Left ventricle myocardium inferior (tissue), 1 donor: Measurements from ENCODE around the gene TGFB1I1. TPM values are rescaled to one million over a fixed set of nuclear protein-coding genes. Genes with fewer than 3 reads are reported as not detected.
A peak's percentile ranks its signal among the peaks of the same experiment; 100 is the strongest.

Experiments used
- DNase-seq: peaks from one replicate; pipeline ENCODE4 v3.0.0-alpha.2; 2020
- H3K27ac ChIP-seq: fragments of 200-600 bp; replicated peaks from 2 replicates; pipeline ENCODE4 v1.8.0; 2021
- H3K27me3 ChIP-seq: fragments of 200-600 bp; 2 replicates; pipeline ENCODE4 v1.8.0; 2021; ENCODE audit warnings: low read depth
- H3K36me3 ChIP-seq: fragments of 200-600 bp; 2 replicates; pipeline ENCODE4 v1.8.0; 2021
- H3K4me1 ChIP-seq: fragments of 200-600 bp; 2 replicates; pipeline ENCODE4 v1.8.0; 2021
- H3K4me3 ChIP-seq: fragments of 200-600 bp; 2 replicates; pipeline ENCODE4 v1.8.0; 2021; ENCODE audit warnings: mild to moderate bottlenecking, moderate library complexity
- H3K9me3 ChIP-seq: fragments of 200-600 bp; replicated peaks from 2 replicates; pipeline ENCODE4 v1.8.0; 2021
- intact Hi-C: fragments of 100-400 bp; cut with micrococcal nuclease; formaldehyde crosslinking; loops from one replicate; pipeline ENCODE4 v1.11.0; 2022
- total RNA-seq: library from RNA; stranded (reverse); fragmentation: NEBNext Ultra II Directional; extraction: Animal tissue kit (Norgen Biotek cat#: 25700); gene quantifications from one replicate; pipeline ENCODE4 v1.2.1, GENCODE V29; 2021
- TF ChIP-seq, protein P1 (sequence below): fragments of 200-600 bp; IDR thresholded peaks from 2 replicates; pipeline ENCODE4 v1.8.0; 2021; ENCODE audit warnings: antibody characterized with exemption, mild to moderate bottlenecking, borderline replicate concordance
- donor health status: DM: no; HTN: yes; CAD: no; lungs with severe emphysema.

TGFB1I1 gene
- total RNA-seq, 1 donor from 2014 or later: 15.6 TPM

DNA sequence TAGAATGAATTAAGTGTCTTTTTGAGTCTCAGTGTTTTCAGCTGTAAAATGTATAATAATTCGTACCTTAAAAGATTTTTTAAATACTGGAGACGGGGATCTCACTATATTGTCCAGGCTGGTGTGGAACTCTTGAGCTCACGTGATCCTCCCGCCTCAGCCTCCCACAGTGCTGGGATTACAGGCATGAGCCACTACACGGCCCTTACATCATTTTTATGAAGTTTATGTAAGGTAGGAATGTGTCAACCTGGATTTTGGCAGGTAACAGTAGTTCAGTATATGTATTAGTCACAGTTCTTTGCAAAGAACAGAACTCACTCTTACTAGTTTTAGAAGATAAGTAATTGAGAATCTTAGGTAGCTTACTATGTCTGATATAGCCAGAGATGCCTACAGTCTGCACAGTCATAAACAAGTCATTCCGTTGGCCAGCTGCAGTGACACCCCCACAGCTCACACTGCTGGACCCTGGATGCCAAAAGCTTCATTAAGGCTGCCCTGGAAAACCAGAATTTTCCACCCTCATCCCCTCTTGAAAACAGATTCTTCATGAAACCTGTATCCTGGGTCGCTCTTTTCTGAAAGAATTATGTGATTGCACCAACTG, 43.2 kb upstream of the TGFB1I1 start:
- peaks cover 9% of the 10 kb centered on the region for H3K27me3 ChIP-seq
- no peak for DNase-seq
- no peaks in the 10 kb centered on the region for H3K9me3 ChIP-seq
- intact Hi-C loops: no loop called here
- TF ChIP-seq, protein P1, sequence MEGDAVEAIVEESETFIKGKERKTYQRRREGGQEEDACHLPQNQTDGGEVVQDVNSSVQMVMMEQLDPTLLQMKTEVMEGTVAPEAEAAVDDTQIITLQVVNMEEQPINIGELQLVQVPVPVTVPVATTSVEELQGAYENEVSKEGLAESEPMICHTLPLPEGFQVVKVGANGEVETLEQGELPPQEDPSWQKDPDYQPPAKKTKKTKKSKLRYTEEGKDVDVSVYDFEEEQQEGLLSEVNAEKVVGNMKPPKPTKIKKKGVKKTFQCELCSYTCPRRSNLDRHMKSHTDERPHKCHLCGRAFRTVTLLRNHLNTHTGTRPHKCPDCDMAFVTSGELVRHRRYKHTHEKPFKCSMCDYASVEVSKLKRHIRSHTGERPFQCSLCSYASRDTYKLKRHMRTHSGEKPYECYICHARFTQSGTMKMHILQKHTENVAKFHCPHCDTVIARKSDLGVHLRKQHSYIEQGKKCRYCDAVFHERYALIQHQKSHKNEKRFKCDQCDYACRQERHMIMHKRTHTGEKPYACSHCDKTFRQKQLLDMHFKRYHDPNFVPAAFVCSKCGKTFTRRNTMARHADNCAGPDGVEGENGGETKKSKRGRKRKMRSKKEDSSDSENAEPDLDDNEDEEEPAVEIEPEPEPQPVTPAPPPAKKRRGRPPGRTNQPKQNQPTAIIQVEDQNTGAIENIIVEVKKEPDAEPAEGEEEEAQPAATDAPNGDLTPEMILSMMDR: no peak
- H3K27ac ChIP-seq: peak overlapping the region; percentile 97
- peaks cover 18% of the 10 kb centered on the region for H3K36me3 ChIP-seq
- H3K4me3 ChIP-seq: peak overlapping the region; percentile 73
- H3K4me1 ChIP-seq: peaks cover 55% of the 10 kb centered on the region

DNA sequence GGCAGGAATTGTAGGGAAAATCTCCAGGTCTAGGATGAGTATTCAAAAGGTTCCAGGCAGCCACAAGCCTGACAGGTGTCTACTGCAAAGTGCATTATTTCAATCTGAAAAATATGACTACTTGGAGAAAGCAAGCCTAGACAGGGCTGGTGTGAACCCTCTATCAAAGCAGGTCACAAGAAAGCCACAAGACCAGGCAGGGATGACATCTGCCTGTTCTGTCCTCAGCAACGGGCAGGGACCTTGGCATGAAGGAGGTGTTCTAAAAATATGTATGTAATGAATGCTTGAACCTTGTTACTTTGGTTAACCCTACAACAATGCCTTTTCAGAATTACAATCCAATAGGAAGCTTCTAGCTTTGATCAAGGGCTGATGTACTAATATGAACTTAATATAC, 42.6 kb upstream of the TGFB1I1 start:
- no peak for DNase-seq
- peaks cover 9% of the 10 kb centered on the region for H3K27me3 ChIP-seq
- peak overlapping the region; percentile 73 for H3K4me3 ChIP-seq
- intact Hi-C loops: no loop called here
- H3K4me1 ChIP-seq: peaks cover 55% of the 10 kb centered on the region
- H3K9me3 ChIP-seq: no peaks in the 10 kb centered on the region
- H3K27ac ChIP-seq: peak overlapping the region; percentile 97
- TF ChIP-seq, protein P1: no peak
- peaks cover 18% of the 10 kb centered on the region for H3K36me3 ChIP-seq

DNA sequence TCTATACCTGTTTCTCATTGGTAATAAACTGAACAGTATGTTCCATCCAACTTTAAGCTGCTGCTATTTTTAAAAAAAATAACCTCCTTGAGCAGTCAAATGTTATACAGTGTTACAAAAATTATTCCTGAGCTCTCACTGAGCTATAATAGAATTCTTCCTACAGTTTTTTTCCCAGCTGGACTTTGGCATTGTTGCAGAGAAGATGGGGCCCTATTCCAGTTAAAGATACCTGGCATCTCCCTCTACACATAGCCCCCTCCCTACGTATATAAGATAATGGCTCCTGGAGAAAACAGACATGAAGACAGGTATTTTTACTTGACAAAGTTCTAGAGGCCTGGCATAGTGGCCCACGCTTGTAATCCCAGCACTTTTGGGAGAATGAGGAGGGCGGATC, 42.2 kb upstream of the TGFB1I1 start:
- H3K4me1 ChIP-seq: peaks cover 55% of the 10 kb centered on the region
- TF ChIP-seq, protein P1: no peak
- intact Hi-C loops: no loop called here
- H3K36me3 ChIP-seq: peaks cover 18% of the 10 kb centered on the region
- H3K4me3 ChIP-seq: peak overlapping the region; percentile 14
- H3K27ac ChIP-seq: peak overlapping the region; percentile 97
- H3K27me3 ChIP-seq: peaks cover 6% of the 10 kb centered on the region
- no peaks in the 10 kb centered on the region for H3K9me3 ChIP-seq
- DNase-seq: no peak

DNA sequence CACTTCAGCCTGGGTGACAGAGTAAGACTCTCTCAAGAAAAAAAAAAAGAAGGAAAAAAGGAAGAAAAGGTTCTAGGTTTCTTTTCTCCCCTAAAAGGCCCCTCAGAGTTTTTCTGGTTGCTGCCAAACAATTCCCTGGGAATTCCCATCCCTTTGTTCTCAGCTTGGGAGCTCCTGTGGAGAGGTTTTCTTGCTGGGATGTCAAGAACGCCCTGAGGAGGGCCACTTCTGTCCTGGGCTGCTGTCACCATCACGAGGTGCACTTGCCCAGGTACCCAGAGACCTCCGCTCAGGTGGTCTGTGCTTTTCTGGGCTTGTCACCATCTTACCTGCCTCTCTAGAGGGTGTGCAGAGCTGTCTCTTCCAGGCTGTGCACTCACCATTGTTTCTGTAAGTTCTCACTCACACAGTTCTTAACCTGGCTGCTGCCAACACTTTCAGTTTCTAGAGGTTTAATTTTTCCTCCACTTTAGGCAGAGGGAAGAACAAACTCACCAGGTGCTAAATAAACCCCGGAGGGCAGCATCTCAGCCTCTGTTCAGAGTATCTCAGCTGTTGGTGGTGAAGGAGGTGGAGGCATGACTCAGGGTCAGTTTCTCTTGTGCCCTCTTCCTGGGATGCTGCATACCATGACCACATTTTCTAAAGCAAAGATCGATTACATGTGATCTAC, 41.4 kb upstream of the TGFB1I1 start:
- peak overlapping the region; percentile 97 for H3K27ac ChIP-seq
- H3K27me3 ChIP-seq: peaks cover 5% of the 10 kb centered on the region
- H3K4me3 ChIP-seq: peak overlapping the region; percentile 14
- no peak for DNase-seq
- H3K36me3 ChIP-seq: peaks cover 13% of the 10 kb centered on the region
- peaks cover 52% of the 10 kb centered on the region for H3K4me1 ChIP-seq
- intact Hi-C loops: no loop called here
- TF ChIP-seq, protein P1: no peak
- H3K9me3 ChIP-seq: no peaks in the 10 kb centered on the region

DNA sequence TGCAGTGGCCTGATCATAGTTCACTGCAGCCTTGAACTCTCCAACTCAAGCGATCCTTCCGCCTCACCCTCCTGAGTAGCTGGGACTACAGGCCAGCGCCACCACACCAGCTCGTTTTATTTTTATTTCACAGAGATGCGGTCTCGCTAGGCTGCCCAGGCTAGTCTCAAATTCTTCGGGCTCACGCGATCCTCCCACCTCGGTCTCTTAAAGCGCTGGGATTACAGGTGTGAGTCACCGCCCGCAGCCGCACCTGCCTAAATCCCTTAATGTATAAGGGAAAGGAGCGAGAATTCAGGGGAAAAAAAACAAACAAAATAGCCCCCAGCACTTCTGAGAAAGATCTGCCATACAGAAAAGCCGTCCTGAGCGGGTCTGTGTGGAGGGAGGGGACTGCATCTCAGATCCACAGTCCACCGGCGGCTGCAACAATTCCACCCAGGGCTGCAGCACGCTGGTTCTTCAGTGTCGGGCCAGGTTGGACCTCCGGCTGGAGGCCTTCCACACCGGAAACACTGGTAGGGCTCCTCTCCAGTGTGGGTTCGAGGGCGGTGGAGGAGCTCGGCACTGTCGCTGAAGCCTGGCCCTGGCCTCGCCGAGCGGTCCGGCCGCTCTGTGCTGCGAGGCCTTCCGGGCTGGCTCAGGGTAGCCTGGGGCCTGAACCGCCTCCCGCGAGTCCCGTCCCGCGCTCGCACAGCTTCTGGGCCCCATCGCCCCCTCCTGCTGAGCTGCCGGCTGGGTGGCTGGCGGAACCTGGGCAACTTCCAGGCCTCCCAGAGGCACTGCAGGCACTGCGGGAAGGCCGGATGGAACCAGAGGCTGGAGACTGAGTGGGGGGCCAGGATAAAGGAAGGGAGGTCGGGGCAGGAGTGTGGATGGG, 36.4 kb upstream of the TGFB1I1 start:
- no peak for DNase-seq
- H3K4me3 ChIP-seq: no peak overlapping the region
- TF ChIP-seq, protein P1: no peak
- H3K27ac ChIP-seq: no peak overlapping the region
- intact Hi-C loops: no loop called here
- peaks cover 40% of the 10 kb centered on the region for H3K4me1 ChIP-seq
- H3K27me3 ChIP-seq: no peaks in the 10 kb centered on the region
- no peaks in the 10 kb centered on the region for H3K36me3 ChIP-seq
- no peaks in the 10 kb centered on the region for H3K9me3 ChIP-seq
